Omental fat pad (tissue), 4 donors: Measurements from ENCODE around the gene ANLN. TPM values are rescaled to one million over a fixed set of nuclear protein-coding genes. Genes with fewer than 3 reads are reported as not detected.

Experiments used
- ATAC-seq: fragments of 150-250 bp; one replicate; pipeline ENCODE4 v1.9.1; 2016; ENCODE audit warnings: mild to moderate bottlenecking, moderate library complexity; ENCODE audit not compliant: low FRiP score
- DNase-seq: peaks from one replicate; pipeline ENCODE4 v3.0.0-alpha.2; 2019; ENCODE audit warnings: low spot score
- CTCF ChIP-seq, 3 donors: fragments of 450-650 bp; IDR thresholded peaks; one replicate each; pipeline ENCODE4 v1.5.1; 2016 to 2017; ENCODE audit warnings: antibody characterized with exemption in 3 of 3, mild to moderate bottlenecking in 3 of 3, moderate library complexity in 2 of 3
- total RNA-seq, 4 donors: library from RNA; depleted of rRNA; stranded (reverse); fragments of >200 nt; gene quantifications; one replicate each; pipeline ENCODE4 v1.1.0, GENCODE V29; 2016

ANLN gene
- total RNA-seq, 4 donors from 2014 or later, result 2.7 to 10.2 (median 6.4) TPM

GRCh38 chr7:36349626-36350025 lies 40.0 kb upstream of the ANLN start:
- no peak for DNase-seq
- no peak for ATAC-seq
- no peak for TF ChIP-seq CTCF (IDR thresholded peaks at IDR 0.05)

GRCh38 chr7:36355490-36355889 lies 34.2 kb upstream of the ANLN start:
- TF ChIP-seq CTCF (IDR thresholded peaks at IDR 0.05), result no peak
- ATAC-seq (no peak), DNase-seq (no peak)

- no peak for TF ChIP-seq CTCF (IDR thresholded peaks at IDR 0.05)
- DNase-seq (no peak), ATAC-seq (no peak)
Observed at GRCh38 chr7:36357054-36357453, 32.6 kb upstream of the ANLN start.

GRCh38 chr7:36358589-36358988 lies 31.1 kb upstream of the ANLN start:
- DNase-seq, result no peak
- no peak for TF ChIP-seq CTCF (IDR thresholded peaks at IDR 0.05)
- ATAC-seq, result no peak

GRCh38 chr7:36360244-36360643 lies 29.4 kb upstream of the ANLN start:
- DNase-seq (no peak), ATAC-seq (no peak)
- TF ChIP-seq CTCF (IDR thresholded peaks at IDR 0.05), result no peak

- ATAC-seq, result no peak
- no peak for TF ChIP-seq CTCF (IDR thresholded peaks at IDR 0.05)
- no peak for DNase-seq
Observed at GRCh38 chr7:36361227-36361626, 28.4 kb upstream of the ANLN start.

- TF ChIP-seq CTCF (IDR thresholded peaks at IDR 0.05), result no peak
- no peak for ATAC-seq
- no peak for DNase-seq
Observed at GRCh38 chr7:36363515-36363914, 26.1 kb upstream of the ANLN start.
